ENCODE results near the gene ADCY5.

GRCh38 chr3:123311201-123311600, 137.7 kb downstream of the ADCY5 start:
- no peak for TF ChIP-seq EZH2 (IDR thresholded peaks at IDR 0.05; ENCODE audit: borderline replicate concordance)
- TF ChIP-seq, protein P1, sequence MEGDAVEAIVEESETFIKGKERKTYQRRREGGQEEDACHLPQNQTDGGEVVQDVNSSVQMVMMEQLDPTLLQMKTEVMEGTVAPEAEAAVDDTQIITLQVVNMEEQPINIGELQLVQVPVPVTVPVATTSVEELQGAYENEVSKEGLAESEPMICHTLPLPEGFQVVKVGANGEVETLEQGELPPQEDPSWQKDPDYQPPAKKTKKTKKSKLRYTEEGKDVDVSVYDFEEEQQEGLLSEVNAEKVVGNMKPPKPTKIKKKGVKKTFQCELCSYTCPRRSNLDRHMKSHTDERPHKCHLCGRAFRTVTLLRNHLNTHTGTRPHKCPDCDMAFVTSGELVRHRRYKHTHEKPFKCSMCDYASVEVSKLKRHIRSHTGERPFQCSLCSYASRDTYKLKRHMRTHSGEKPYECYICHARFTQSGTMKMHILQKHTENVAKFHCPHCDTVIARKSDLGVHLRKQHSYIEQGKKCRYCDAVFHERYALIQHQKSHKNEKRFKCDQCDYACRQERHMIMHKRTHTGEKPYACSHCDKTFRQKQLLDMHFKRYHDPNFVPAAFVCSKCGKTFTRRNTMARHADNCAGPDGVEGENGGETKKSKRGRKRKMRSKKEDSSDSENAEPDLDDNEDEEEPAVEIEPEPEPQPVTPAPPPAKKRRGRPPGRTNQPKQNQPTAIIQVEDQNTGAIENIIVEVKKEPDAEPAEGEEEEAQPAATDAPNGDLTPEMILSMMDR (IDR thresholded peaks at IDR 0.05; ENCODE audit: poor library complexity) = no peak
